NCI-H446 treated with DMSO at 0.1 percent for 48 hours (cell line): Measurements from ENCODE around the gene NBPF1.
"Not testable (repeated sequence)": the region's sequence is repeated elsewhere in the genome, so short reads cannot be mapped to it uniquely, and the experiment has no call there.

Experiments
- DNase-seq: peaks from one replicate; lab custom pipeline; 2025; lab: John Stamatoyannopoulos, UW

Gene NBPF1

DNA sequence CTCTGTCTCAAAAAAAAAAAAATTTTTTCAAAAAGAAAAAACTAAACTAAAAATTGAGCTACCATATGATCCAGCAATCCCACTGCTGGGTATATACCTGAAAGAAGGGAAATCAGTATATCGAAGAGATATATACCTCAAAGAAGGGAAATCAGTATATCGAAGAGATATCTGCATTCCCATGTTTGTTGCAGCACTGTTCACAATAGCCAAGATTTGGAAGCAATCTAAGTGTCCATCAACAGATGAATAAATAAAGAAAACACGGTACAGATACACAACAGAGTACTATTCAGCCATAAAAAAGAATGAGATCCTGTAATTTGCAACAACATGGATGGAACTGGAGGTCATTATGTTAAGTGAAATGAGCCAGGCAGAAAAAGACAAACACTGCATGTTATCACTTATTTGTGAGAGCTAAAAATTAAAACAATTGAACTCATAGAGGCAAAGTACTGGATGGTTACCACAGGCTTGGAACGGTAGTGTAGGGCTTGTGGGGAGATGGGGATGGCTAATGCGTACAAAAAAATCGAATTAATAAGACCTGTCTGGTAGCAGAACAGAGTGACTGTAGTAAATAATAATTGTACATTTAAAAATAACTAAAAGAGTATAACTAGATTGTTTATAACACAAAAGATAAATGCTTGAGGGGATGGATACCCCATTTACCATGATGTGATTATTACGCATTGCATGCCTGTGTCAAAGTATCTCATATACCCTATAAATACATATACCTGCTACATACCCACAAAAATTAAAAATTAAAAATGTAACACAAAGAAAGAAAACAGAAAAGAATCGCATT, 28.0 kb upstream of the NBPF1 start:
- not testable (repeated sequence) for DNase-seq

DNA sequence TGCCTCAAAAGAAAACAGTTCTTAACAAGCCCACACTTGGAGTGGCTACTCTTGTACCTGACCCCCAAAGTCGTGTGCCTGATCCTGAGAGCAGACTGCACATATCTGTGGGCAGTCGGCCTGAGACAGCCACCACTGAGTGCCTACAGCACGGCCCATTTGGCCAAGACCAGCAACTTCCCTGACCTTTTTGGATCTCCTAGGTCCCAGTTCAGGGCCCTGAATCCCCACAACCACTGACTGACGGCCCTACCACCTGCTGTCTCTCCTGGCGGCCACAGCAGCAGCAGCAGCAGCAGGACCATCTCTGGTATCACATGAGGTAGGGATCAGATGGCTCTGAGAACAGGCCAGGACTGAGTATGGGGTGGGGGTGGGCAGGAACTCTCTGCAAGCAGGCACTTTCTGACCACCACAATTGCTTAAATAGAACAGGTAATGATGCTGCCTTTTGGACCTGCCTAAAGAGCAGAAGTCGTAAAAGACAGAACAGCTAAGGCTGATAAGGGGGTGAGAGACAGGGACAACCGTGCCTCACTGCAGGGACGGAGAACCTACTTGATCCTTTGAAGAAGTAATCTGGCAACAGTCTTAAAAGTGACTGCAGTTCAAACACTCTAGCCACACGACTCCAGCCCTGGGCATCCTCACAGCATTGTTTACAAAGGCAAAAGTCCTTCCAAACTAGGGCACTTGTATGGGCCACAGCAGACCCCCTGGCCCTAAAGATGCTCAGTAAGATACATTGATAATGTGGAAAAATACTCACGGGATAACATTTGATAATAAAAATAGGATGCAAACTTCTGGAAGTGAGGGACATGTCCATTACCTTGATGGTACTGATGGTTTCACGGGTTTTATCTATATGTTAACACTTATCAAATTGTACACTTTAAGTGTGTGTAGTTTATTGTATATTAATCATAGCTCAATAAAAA, 26.0 kb upstream of the NBPF1 start:
- DNase-seq, result not testable (repeated sequence)

DNA sequence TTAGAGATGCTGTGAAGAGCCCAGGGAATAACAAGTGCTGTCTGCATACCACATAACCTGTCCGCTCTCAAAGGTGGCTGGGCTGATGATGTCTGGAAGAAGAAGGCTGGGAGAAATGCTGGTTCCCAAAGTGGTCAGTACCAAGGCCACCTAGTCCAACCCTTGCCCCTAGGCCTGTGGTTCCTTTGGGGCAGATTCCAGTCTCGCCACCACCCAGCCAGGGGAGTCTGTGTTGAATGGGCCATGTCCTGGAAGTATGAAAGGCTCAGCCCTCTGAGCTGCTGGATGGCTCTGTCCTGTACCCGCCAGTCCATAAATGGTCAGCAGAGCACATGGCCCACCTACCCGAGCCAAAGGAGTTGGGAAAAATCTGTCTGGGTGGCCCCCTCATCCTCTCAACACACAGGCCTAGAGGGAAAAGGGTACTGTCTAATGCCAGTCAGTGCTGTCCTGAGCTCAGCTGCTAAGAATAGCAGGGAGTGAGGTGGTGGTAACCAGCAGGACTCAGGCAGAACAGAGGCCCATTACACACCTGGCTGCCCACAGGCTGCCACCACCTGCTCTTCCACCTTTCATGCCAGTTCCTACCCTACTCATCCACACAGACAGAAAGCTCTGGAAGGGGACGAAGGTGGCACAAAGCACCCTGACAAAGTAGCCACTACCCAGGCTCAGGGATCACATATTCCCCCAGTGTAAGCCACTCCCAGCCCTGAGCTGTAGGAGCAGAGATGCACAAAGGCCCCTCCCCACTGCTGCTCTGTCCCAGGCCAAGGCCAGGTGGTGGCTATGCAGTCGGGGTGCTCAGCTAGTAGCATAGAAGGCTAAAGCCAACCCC, 24.8 kb upstream of the NBPF1 start:
- not testable (repeated sequence) for DNase-seq

DNA sequence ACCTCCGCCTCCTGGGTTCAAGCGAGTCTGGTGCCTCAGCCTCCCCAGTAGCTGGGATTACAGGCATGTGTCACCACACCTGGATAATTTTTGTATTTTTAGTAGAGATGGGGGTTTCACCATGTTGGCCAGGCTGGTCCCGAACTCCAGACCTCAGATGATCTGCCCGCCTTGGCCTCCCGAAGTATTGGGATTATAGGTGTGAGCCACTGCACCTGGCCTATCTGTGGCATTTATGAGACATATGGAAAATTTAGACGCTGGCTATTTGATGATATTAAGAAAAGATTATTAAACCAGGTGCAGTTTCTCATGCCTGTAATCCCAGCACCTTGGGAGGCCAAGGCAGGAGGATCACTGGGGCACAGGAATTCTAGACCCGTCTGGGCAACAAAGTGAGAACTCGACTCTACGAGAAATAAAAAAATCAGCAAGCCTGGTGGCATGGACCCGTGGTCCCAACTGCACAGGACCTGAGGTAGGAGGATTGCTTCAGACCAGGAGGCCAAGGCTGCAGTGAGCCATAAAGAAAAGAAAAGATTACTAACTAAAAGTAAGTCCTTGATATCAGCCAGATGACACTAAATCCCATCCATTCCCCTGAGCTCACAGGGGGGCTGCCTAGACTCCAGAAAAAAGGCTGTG, 23.3 kb upstream of the NBPF1 start:
- not testable (repeated sequence) for DNase-seq

DNA sequence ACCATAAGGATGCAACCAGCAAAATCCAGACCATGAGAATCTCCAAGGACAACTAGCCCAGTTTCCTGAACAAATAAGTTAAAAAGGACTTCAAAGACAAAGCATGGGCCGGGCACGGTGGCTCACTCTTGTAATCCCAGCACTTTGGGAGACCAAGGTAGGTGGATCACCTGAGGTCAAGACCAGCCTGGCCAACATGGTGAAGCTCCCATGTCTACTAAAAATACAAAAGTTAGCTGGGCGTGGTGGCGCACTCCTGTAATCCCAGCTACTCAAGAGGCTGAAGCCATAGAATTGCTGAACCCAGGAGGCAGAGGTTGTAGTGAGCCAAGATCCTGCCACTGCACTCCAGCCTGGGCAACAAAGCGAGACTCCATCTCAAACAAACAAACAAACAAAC, 22.6 kb upstream of the NBPF1 start:
- not testable (repeated sequence) for DNase-seq

DNA sequence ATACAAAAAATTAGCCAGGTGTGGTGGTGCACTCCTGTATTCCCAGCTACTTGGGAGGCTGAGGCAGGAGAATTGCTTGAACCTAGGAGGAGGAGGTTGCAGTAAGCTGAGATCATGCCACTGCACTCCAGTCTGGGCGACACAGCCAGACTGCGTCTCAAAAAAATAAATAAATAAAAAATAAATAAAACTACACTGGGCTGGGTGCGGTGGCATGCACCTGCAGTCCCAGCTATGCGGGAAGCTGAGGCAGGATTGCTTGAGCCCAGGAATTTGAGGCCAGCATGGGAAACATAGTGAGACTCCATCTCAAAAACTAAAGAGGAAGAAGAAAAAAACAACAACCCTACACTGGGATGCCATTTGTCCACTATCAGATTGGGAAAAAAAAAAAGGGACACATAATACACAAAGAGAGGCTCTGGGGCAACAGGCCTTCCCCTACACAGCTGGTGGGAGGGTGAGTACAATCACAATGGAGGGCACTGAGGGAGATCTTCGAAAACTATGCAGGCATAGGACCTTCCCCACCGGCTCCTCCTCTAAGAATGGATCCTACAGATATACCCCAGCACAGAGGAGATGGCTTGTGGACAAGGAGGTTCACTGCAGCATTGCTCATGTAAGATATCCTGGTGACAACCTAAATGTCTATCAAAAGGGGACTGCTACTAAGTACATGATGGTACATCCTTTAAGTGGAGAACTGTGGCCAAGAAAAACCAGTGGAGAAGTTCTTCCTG, 20.3 kb upstream of the NBPF1 start:
- DNase-seq, result not testable (repeated sequence)

DNA sequence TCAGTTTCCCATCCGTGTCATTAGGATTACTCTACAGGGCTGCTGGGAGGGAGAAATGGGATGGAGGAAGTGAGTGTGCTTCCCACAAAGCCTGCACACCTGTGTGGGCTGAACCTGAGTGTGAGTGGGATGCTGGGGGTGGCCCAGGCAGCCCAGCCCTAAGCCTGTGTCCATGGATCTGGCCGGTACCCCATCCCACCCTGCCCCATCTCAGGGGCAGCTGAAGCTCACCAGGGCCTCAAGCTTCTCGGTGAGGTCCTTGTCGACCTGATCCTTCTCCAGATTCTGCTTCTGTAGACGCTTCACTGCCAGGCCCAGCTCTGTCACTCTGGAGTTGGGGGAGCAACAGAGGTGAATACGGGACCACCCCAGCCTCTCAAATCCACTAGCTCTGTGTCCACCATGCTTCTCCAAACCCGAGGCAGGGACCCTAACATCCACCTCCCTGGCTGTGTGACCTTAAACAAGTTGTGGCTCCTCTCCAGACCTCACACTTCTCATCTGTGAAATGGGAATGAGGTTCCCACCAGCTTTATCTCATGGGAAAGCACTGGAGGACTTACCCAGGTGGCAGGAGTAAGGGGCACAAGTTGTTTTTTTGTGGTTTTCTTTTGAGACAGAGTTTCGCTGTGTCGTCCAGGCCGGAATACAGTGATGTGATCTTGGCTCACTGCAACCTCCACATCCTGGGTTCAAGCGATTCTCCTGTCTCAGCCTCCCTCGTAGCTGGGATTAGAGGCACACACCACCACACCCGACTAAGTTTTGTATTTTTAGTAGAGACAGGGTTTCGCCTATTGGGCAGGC, 18.9 kb upstream of the NBPF1 start:
- DNase-seq, result not testable (repeated sequence)

DNA sequence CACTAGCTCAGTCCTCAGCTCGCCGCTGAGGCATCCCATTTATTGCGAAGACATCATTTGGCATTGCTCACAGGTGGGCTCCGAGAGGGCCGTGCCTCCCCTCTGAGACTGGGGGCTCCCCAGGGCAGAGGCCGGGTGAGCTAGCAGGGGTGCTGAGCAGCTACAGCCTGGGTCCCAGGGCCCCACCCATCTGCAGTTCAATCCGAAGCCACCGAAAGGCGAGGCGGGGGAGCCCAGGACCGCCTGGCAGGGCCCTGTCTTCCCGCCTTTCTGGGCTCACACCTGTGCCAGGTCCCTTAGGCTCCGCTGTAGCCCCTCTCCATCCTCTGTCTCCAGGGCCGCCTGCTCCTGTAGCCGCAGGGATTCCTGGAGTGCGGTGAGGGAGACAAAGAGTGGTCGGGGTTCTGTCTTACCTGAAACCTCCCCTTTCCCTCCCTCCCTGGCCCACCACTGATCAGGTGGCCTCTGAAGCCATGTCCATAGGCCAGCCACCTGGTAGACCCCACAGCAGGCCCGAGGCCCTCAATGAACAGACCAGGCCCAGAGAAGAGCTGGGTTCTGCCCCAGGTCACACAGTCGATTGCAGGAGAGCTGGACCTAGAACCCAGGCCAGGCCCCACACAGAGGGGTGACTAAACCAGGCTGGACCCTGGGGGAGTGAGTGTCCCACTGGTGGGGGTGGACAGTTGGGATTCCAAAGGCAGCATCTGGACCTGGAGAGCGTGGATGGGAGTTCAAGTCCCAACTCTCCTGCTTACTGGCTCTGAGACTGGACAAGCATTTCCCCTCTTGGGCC, 18.1 kb upstream of the NBPF1 start:
- no peak for DNase-seq

DNA sequence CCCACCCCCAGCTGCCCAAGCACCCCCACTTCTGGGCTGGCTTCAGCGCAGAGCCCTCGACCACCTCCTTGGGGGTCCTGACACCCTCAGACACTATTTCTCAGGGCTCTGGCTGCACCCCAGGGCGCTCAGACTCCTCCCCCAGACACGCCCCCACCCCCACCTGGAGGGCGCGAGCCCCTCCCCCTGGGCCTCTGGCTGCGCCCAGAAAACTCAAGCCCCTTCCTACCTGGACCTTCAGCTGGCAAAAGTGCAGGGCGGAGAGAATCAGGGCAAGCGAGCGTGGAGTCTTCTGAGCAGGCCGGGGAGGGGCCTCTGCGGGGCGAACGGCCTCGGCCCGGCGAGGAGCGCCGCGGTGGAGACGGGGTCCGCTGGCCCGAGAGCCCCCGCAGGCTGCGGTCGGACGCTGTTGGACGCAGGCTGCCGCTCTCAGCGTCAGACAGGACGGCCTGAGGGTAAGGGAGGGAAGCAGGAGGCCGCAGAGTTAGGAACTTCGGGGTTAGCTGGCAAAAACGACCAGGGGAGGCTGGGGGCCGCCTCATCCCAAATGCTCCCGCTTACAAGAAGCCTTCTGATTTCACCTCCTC, 17.4 kb upstream of the NBPF1 start:
- no peak for DNase-seq

DNA sequence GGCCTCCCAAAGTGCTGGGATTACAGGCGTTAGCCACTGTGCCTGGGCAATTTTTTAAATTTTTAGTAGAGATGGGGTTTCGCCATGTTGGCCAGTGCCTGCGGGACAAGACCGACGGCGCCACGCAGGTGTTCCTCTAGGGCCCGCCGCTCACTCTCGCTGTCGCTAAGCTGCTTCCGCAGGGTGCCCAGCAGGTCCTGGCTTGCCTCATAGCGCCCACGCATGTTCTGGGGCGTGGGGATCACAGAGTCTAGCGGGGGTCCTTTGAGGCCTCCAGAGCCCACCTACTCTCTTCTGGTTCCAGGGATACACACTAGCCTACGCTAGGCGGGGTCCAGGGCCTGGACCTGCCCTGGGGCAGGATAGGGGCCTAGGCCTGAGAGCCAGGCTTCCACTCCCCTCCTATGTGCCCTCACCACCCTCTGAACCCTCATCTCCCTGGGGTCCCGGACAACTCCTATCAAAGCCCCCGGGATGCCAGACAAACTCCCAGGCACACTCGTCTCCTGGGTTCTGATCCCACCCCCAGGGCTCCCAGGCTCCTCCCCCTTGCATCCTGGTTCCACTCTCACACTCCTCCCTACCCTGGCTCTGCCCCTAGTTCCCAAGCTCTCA, 16.7 kb upstream of the NBPF1 start:
- not testable (repeated sequence) for DNase-seq

DNA sequence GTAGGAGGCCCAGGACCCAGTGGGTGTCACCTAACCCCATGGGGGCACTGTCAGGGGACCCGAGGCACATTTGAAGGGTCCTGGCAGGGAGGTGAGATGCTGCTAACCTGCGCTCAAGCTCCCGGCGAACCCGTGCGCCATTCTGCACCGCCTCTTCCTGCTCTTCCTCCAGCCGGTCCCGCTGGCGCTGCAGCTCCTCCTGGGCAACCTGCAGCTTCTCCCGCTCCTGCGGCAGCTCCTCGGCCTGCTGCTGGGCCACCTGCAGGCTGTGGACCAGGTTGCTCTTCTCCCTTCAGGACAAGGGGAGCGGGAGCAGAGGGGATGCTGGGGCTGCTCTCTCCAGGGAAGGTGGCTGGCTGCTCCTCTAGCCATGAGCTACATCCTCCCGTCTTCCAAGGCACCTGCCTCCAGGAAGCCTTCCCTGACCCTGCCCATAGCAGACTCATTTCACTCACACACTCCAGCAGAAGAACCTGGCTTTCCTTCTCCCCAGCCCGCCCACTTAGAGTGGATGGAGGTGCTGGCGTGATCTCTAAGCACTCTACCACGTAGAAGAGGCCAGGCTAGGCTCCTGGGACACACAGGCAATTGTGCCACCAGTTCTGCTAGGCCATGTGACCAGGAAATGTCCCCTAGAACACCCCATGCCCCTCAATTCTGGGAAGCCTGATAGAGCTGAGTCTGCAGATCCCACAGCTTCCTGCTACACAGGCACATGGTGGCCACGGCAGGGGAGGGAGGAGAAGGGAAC, 15.2 kb upstream of the NBPF1 start:
- DNase-seq, result no peak

DNA sequence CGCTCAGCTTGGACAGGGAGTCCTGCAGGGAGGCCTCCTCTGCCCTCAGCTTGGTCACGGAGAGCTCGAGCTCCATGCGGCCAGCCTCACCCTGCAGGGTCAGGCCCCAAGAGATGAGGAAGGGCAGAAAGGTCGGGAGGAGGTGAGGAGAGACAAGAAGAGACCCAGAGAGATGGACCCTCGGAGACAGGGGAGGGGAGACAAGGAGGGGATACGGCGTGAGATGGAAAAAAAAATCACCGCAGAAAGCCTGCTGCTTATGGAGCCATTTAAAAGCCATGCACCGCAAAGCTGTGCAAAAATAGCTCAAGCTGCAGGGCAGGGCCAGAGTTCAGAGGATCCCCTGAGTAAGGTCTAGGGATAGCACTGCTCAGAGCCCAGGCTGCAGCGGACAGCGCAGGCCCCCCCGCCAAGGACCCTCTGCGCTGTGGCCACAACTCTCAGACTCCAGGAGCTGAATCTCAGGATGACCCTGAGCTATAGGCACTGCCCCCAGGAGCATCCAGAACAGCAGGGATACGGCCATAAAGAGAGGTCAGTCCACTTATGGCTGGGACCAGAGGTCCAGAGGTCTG, 13.1 kb upstream of the NBPF1 start:
- not testable (repeated sequence) for DNase-seq

DNA sequence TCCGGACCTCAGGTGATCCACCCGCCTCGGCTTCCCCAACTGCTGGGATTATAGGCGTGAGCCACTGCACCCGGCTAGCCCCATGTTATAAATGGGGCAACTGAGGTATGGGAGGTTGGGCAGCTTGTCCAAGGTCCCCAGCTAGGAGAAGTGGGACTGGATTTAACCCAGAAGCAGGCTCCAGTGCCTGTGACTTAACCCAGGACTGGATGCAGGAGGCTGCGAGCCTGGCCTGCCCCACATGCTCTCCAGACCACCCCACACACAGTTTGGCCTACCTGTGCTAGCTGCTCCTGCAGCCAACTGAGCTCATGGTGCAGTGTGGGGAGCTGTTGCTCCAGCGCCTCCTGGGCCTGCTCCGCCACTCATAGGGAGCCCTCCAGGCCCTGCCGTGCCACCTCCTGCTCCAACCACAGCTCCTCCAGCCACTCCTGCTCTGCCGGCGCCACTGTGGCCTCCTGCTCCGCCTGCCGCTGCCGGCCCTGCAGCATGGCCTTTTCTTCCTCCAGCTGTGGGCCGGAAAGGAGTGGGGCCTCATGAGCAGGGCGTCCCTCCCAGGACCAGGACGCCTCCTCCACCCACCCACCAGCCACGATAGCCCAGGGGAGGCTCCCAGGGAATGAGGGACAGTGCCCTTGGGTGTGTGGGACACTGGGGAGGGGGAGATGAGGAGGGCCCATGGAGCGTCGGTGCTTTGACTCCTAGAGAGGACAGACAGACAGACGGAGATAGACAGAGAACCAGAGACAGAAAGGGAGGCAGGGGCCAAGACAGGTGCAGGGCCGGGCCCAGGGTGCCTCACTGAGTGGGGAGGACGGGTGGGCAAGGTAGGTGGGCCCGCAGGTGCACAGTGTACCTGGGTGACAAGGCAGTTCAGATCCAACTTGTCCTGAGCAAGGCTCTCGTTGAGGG, 12.4 kb upstream of the NBPF1 start:
- no peak for DNase-seq

DNA sequence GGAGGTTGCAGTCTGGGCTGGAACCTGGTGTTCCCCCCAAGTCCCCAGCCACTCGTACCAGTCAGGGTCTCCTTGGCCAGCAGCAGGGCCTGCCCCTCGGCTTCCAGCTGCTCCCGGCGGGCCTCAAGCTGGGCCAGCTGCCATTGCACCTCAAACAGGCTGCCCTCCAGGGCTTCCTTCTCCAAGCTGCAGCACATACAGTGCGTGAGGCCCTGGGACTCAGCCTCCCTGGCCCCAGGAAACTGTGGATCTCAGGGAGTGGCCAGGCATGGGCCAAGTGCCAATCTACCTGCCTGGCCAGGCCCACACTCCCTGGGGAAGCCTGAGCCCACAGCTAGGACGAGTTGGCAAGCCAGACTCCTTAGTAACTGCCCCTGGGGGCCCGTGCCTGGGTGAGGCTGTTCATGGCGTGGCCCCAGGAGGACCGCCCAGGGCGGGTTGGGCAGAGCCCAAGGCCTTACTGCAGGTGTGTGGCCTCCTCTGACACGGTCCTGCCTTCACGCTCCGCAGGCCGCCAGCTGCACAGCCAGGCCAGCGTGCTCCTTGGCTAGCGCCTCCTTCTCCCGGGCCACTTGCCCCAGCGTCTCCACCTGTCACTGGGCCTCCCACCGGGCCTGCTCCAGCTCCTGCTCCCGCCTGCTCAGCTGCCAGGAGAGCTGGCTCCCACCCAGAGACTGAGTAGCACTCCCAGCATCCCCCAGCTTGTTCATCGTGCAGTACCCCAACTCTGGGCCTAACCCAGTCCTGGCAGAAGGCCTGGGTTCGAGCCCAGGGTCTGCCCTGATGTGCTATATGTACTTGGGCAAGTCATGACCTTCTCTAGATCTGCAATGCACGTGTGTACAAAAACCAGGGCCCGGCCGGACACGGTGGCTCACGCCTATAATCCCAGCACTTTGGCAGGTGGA, 10.7 kb upstream of the NBPF1 start:
- DNase-seq, result peak; percentile 93

DNA sequence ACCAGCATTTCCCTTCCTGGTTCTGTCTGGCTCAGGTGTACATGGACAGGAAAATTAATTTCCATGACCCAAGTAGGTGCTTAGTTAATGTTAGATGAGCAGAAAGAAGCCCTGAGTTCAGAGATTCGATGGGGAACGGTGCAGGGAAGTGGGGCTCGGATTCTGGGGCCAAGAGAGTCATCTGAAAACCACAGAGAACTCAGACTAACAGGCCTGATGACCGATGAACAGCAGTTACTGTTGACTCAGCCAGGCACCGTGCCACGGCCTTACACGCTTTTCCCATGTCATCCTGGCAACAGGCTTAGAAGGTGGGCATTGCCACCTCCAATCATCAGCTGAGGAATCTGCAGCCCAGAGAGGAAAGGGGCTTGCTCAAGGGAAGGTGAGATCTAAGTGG, 10.0 kb upstream of the NBPF1 start:
- DNase-seq, result peak; percentile 93
